NCI-H774 (cell line): Measurements from ENCODE around the gene LRP1.
A peak's percentile ranks its signal among the peaks of the same experiment; 100 is the strongest.

Experiments used
- DNase-seq: peaks from one replicate; lab custom pipeline; 2025; lab: John Stamatoyannopoulos, UW

The LRP1 gene

DNA sequence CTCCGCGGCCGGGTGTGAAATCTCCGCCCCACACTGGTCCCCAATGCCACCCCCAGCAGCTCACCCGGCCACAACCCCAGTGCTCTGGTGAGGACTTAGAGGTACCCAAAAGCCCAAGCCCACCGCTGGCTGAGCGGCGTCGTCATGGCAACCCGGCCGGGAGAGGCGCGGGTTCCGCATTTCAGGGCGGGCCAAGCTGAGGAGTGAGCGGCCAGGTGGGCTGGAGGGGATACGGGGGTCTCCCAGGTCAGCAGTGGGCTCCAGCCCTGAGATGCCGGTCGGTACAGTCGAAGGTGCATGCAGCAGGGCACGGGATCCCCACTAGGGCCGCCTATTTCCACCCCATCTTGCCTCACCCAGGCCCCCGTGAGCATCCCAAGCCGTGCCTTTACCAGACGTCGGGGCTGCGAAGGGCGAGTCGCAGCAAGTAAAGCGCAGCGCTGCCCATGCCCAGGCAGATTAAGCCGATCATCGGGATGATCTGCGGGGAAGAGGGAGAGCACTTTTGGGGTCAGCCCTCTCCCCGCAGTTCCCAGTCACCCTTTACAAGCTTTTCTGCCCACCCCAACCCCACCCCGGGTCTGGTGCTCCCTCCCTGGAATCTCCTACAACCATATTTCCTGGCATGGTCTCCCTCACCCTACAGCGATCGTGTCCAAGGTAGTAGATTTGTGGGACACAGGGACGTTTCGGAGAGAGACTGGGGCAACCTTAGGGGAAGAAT lies 108.1 kb downstream of the LRP1 start:
- no peak for DNase-seq

DNA sequence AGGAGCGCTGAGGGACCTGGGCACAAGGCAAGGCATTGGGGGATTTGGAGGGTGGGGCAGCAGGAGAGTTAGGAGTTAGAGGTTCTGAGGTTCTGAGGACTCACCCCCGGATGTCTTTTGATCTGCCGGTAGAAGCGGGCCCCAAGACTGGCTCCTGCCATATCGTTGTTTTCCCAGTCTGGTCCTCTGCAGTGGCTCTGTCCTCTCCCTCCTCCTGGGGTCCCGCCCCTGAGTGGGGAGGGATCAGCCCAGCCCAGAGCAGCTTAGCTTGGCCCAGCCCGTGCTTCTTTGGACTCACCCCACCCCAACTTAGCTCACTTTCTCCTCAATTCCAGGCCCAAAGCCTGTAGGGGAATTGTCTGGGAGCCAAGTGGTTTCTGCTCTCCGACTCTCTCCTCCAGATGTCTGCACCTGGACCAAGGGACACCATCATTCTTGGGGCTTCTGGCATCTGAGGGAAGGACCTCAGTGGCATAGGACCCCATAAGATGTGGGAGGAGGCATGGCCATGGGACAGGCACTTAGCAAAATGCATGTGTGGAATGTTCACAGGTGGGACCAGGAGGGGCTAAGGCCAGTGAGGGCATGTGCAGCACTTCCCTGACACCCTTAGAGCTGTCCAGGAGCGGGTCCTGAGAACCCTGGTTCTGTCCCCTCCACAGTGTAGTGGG lies 108.8 kb downstream of the LRP1 start:
- DNase-seq: no peak

DNA sequence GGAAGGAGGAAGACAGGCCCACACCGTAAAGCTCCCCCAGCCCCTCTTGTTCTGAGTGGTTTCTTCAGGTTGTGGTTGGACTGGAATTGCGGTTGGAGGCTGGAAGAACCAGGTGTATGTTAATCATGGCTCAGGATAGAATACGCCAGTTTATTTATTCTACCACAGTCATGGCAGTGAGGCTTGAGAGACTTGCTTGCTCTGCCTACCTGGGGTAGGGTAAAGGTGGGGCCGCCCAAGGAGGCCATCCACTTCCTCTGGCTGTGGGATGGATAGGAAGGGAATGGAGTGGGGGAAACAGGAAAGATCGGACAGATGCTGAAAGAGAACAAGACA lies 109.3 kb downstream of the LRP1 start:
- DNase-seq: no peak

DNA sequence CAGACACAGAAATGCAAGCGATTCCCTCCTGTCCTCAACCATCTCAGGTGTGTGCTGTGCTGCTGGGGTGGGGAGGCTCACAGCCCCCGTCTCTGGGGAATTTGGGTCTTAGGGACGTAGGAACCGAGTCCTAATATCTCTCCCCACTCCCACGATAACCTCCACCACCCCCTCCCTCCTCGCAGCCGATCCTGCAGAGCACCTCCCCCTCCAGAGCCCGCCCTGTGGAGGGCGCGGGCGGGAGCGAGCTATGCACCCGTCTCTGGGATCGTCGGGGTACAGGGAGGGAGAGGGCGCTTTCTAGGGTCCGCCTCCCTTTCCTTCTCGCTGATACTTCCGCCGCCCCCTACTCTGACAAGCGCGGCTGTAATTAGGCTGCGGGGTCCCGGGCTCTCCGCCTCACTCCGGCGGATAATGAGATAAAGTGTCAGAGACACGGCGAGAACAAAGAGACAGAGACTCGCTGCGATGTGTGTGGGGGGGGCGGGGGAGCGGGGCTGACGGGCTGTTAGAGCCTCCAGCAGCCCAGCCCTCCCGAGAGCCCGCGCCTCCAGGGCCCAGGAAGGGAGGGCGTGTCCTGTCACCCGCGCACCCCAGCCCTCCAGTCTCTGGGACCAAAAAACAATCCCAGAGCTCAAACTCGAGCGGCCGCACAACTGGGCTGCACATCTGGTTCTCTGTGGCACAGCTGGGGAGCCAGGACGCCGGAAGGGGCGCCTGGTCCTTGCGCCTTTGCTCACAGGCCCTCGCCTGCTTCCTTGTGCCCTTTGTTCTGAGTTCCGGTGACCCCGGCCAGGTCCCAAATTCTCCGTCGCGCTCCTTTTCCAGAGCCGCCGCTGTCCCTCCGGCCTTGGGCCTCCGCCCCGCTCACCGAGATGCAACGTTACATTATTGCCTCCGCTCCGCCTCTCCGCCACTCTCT lies 109.9 kb downstream of the LRP1 start:
- DNase-seq: peak; percentile 47

DNA sequence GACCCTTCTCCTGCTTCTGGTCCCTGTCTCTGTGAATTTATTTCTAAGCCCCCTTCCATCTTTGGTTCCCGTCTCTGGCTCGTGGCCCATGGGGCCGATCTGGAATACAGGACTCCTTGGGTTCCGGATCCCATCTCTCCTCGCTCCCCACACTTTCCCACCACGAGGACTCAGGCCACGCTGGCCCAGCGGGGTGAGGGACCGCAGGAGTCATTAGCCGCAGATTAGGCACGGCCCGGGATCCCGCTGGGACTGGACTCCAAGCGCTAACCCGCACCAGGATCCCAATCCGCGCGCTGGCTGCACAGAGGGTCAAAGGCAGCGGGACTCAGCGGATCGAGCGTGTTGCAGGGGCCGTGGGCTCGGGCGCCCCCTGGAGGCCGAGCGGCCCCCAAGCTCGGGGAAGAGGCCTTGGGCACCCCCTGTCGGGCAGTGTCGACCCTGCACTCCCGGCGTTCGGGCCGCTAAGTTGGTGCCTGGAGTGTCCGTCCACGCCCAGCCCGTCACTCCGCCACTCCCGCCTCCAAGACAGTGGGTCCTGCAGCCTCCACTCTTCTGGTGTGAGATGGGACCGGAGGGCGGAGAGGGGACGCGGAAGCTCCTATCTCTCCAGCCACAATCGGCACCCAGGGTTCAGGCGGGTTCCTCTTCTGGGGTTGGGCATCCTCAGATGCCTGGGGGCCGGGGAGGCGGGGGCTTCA lies 110.7 kb downstream of the LRP1 start:
- DNase-seq: peak; percentile 88

DNA sequence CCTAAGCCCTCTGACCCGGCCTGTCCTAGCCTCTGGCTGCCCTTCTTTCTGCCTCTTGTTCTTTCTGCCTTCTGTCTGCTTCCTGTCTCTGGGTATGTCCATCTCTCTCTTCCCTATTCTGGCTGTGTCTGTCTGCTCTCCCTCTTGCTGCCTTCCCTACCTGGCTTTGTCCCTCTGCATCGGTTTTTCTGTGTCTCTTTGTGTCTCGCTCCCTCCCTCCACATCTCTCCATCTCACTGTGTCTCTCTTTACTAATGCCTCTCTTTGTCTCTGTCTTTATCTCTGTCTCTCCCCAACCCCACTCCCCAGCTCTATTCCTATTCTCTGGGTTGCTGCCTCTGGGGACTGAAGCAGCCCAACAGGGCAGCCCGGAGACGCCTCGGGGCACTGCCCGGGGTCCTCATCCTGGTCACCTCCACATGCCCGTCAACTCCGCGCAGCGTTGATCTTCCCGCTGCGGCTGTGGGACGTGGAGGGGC lies 111.3 kb downstream of the LRP1 start:
- DNase-seq: no peak

DNA sequence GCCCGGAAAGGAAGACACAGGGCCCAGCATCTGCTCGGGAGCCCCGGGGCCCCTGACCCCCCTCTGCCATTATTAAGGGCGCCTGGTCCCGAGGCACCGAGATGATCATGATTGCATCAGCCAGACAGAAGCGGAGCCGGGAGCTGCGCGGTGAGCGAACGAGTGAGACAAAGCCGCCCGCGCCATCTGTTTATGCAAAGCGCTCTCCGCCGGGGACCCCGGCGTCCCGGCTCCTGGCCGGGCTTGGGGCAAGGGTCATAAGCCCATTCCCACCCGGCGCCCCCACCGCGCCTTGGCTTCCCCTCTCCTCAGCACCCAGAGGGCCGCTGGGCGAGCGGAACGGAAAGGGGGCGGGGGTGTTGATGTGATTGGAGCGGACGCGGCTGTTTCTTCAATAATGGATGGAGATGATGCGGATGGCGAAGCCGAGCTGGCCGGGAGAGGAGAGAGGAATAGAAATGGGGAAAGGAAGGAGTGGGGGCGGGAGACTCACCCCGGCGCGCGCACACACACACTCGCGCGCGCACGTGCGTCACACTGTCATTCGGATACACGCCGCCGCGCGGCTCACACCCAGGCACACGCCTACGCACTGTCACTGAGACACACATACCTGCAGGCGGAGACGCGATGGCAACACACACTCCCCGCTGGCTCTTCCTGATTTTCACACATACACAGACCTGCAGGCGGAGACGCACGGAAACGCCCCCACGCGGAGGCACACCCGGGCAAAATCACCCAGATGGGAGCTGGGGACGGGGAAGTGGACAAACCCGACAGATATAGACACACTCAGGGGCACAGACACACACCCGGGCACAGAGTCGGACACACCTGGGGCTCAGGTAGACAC lies 112.0 kb downstream of the LRP1 start:
- peak; percentile 51 for DNase-seq

DNA sequence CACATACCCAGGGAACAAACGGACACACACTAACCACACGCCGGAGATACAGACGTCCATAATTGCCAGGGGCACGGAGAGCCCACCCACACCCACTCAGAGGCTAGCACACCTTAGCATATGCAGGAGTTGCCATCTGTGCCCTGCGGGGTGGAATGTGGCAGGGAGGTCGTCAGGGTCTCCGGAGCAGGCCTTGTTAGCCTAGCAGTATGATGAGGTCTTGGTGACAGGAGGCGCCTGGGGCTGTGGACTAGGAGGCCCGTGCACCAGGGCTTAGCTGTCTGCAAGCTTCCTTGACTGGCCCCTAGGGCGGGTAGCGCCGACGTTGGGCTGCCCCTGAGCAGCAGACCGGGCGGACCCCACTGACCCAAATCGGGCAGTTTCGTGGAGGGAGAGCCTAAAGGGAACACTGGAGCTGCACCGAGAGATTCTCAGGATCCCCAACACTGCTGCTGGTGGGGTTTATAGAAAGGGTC lies 112.7 kb downstream of the LRP1 start:
- DNase-seq: no peak

DNA sequence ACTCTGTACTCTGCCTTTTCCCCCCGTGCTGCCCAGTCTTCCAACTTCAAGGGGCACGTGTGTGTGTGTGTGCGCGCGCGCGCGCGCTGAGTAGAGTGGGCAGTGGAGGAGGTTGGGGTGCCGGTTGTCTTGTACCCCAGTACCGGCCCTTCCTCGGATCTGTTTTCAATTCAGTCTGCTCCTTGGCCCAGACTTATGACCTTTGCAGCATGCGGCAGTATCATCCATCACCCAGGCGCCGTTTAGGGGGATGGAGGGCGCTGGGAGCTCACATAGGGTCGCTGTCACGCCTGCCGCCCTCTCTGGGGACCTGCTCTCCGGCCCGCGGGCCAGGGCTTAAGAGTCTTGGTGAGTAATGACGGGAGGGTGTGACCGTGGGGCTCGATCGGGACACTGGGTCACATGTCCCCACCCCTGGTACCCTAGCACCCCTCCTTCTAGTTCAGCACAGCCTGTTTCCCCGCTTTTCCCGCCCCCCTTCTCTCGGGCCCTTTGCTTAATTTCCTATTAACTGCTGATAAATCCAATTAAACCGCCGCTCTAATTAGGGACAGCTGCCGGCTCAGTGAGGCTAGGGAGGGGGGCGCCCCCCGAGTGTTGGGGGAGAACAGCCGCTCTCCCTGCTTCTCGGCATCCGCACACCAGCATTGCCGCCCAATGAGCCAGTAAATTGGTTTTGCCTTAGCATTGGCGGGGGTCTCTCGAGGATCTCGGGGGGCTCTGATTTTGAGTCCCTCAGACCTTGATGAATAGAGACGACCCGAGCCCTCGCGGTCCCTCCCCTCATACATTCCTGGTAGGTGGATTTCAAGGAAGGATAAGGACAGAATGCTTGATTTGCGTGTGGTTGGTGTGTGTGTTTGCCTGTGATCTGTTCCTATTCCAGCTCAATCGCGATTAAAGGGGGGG lies 113.4 kb downstream of the LRP1 start:
- DNase-seq: no peak

DNA sequence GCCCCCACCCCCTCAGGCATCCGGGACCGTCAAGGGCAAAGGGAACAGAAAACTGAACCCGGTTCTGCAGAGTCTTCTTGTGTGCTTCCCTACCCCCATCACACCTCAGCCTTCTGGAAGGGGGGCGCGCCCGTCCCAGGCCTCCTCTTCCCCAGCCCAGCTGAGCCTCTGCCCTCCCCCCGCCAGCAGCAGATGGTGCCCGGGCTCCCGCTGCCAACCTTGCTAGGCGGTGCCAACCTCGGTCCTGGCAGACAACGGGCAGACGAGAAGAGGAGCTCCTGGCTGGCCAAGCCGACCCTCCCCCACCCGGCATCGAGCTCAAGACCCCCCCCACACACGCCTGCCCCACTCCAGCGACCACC lies 114.0 kb downstream of the LRP1 start:
- peak; percentile 83 for DNase-seq

DNA sequence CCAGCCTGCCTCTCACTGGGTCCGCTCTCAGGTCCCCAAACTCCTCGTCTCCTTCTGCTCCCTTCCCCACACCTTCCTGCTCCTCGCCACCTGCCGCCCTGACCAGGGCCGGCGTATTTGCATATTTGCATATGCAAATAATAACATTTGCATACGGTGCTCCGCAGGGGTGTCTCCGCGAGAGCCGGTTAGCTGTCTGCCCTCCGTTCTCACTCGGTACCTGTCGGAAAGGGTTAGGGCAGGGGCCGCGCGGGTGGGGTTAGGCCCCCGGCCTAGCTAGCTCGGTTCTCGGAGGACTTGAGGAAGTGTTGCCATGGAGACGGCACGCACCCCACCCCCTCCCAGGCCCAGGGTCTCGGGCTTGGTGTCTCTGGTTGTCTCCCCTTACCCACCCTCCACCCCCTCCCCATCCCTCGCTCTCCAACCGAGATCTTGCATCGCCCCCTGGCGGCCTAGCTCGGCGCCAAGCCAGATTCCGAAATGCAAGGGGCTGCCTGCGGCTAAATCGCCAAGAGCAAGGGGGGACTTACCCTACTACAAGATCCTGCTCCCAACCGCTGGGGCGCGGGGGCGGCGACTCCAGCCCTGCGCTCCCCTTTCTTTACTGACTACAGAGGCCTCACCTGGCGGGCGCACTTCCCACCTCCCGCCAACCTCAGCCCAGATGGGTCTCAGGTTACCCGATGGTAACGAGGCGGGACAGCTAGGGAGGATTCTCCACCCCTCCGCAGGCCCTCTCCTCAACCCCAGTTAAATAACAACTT lies 114.6 kb downstream of the LRP1 start:
- peak; percentile 90 for DNase-seq

DNA sequence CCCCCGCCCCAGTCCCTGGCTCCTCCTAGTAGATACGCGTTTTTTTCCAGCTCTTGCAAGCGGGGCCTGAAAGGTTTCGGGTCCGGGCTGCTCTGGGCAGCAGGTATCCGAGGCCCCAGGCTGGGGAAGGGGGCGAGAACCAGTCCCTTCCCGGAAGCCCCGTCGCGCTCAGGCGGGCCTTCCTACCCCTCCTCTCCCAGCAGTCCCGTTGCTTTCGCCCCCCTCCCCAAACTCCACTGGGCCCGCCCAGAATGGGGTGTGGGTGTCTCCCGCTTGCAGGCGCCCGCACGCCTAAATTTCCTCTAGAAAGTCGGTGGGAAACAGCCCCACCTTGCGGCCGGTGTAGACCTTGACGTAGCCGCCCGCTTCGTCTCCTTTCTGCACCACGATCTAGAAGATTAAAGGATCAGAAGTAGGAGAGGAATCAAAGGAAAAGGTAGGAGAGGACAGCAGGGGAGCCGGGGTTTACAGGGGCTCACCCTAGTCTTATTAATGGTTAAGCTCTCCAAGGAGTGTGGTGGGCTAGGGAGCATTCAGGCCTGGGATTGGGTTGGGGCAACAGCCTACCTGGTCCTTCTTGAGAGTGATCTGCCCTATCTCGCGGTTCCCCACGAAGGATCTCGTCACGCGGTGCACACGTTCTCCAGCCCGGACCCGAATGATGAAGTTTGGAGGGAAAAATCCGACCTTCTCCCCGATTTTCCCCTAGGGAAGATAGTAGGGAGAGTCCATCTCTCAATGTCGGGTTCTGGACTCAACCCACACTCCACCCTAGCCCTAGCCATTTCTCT lies 115.4 kb downstream of the LRP1 start:
- DNase-seq: peak; percentile 56

DNA sequence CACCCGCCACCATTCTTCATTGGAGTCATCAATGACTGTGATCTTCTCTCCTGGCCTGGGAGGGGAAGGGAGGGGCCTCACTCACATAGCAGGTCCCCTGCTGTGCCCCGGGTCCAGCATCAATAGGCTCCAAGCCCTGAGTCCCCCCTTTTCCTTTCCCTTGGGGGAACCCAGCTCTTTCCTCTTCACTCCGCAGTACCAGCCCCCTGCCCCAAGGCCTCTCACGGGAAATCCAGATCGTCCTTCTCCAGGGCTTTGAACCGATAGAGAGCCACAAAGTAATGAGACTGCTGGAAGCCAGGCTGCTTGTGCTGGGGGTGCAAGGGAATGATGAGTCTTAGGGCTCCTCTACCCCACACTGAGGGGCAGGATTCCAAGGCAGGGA lies 116.0 kb downstream of the LRP1 start:
- no peak for DNase-seq

DNA sequence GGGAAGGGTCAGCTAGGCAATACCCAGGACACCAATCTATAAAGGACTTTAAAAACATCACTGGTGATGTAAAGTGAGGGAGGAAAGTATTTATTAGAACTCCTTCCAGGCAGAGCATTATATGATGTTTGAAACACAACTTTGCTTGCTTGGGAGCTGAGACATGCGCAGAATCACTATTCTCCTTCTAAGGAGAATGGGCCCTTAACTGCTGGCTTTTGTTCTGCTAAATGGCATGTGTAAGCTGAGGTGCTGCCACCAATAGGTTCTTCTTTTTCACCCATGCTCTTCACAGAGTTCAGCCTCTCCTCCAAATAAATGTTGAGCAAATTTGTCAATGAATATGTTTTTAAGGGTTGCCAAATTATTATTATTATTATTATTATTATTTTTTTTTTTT lies 118.8 kb downstream of the LRP1 start:
- no peak for DNase-seq

DNA sequence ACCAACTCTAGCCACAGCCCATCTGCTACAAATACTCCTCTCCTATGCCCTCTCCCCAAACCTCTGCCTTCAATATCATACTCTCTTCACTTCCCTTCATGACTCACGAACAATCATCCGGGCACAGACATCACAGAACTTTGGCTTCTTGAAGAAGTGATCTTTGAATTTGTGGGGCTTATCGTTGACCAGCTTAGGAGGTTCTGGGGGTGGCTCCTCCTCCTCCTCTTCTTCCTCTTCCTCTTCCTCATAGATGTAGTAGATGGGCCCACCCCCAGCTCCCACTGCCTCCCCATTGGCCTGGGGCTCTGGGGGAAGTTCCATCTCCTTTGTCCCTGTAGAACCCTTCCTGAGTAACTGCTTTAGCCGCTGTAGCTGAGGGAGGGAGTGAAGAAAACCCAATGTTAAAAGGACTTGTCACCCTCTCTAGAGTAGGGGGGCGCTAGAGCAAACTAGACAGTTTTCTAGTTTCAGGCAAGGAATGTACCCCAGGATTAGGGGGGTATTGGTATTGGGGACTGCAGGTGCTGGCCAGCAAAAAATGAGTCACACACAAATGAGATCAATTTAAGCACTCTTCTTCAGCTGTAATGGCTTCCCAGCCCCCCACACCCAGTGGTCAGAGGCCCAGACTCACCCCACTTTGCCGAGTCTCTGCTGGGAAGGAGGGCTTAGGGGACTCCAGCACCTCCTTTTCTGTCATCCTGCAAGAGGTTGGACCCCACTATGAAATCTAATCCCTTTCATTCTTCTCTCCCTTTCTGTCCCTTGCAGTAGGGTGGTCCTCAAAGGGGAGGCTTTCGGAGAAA lies 120.9 kb downstream of the LRP1 start:
- no peak for DNase-seq

DNA sequence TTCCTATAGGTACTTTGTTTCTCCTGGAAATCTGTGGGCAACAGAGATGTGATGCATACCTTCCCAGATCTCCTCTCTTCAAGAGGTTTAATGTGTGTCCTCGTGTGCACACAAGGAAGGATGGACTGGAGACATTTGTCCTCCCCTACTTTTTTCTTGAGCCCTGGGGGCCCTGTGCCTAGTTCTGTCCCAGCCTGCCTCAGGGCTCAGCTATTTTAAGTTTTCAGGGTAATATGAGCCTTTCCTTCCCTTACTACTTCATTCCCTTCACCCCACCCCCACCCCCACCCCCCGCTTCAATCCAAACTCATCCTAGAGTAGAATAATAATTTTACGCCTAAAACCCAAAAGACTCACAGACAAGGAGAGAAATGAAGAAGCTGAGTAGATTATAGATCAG lies 122.3 kb downstream of the LRP1 start:
- no peak for DNase-seq

DNA sequence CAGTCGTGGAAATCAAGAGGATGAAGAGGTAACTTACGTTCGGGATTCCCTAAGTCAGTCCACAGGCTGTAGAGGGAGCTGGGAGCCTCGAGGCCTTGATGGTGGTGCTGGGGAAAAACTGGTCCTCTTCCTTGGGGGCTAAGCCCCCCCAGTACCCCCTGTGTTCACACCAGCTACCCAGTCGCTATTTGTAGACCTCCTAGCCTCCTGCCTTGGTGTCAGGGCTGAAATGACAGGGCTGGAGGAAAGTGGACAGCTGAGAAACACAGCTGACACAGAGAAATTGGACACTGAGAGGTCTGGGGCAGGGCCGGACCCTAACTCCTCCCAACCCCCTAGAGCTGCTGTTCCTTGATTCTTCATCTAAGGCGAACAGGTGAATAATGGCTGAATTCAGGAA lies 122.7 kb downstream of the LRP1 start, which contains the start of gene STAC3:
STAC3 (minus strand) TSS at position 232 of the 400 bp plus-strand sequence. CDS start 1,551 bp downstream, outside the sequence.
- DNase-seq: no peak
